H54 (cell line): Measurements from ENCODE around the gene DIP2C.
"Not testable (repeated sequence)": the region's sequence is repeated elsewhere in the genome, so short reads cannot be mapped to it uniquely, and the experiment has no call there.

Source experiments
- DNase-seq: peaks from one replicate; pipeline ENCODE4 v3.0.0; 2011; ENCODE audit warnings: low spot score, mixed read lengths; ENCODE audit not compliant: insufficient read length
- FAIRE-seq: peaks from 3 replicates; lab custom pipeline; 2011; peaks lifted over from hg19 to GRCh38; lab: Jason Lieb, UNC
- POLR2A ChIP-seq: IDR thresholded peaks from 2 replicates; pipeline ENCODE4 v1.6.1; 2011; ENCODE audit warnings: low read depth, mild to moderate bottlenecking, low read length

DIP2C gene

DNA sequence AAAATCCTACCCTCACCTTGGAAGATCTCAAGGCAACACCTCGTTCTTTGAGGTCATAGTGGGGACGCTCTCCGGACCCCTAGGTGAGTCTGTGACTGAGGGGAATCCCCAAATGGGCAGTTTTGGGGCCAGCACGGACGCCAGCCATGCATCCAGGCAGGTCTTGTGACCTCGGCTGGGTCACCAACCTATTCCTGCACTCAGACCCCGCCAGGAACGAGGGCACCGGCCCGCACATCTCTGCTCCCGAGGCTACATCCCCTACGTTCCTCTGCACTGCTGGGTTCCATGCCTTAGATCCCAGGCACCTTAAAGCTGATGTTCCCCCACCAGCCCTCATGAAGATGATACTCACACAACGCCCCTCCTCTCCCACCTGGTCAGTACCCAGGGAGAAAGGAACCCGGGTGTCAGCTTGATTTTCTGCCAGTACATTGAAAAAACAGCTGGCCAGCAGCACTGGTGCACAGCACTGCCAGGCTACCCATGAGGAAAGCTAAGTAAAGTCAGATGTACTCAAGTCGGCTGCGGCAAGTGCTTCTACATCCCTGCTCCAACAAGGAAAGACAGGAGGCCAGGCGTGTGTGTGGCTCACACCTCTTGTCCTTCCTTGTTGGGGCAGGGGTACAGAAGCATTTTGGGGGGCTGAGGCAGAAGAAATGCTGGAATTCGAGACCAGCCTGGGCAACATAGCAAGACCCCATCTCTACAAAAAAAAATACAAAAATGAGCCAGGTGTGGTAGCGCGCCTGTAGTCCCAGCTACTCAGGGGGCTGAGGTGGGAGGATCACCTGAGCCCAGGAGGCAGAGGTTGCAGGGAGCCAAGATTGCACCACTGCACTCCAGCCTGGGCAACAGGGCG lies 48.1 kb downstream of the DIP2C start:
- TF ChIP-seq POLR2A: no peak
- no peak for DNase-seq

GRCh38 chr10:640673-641045 lies 48.8 kb downstream of the DIP2C start:
- DNase-seq: no peak
- no peak for TF ChIP-seq POLR2A
- FAIRE-seq: no peak

More for the DNA sequence above, 48.1 kb downstream of the DIP2C start:
- no peak for FAIRE-seq

DNA sequence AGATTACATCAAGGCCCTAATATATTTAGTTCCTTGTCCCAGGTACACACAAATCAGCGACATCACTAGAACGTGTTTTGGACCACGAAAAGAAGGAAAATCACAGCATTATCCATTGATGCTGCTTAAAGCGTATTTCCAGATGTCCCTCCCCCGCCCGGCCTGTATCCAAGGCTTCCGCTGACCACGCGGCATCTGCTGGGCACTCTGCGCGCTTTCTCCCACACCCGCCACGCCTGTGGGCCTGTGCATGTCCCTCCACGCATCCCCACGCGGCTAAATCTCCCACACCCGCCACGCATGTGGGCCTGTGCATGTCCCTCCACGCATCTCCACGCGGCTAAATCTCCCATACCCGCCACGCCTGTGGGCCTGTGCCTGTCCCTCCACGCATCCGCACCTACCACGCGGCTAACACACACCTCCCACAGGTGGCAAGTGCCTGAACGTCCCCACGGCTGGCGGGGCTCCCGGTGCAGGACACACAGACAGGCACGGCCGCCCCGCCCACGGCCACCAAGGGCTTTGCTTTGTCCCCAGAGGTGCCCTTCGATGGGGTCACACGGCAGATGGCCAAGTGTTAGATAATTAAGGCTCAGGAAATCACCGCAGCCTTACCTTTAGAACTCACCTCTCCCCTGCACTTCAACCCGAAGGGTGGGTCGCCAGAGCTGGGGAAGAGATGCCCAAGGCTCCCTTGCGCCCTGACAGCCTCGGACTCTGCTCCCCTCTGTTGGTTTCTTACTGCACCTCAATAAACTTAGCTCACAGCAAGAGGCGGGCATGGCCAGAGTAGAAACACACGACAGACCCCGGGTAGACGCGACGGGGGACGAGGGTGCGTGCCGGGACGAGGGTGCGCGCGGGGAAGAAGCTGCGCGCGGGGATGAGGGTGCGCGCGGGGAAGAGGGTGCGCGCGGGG lies 49.5 kb downstream of the DIP2C start:
- TF ChIP-seq POLR2A: no peak
- FAIRE-seq (no peak), DNase-seq (no peak)

- no peak for TF ChIP-seq POLR2A
- FAIRE-seq (no peak), DNase-seq (no peak)
These were observed 50.3 kb downstream of the DIP2C start for GRCh38 chr10:639001-639750.

GRCh38 chr10:637771-638195 lies 51.7 kb downstream of the DIP2C start:
- FAIRE-seq (no peak), DNase-seq (no peak)
- TF ChIP-seq POLR2A: no peak

DNA sequence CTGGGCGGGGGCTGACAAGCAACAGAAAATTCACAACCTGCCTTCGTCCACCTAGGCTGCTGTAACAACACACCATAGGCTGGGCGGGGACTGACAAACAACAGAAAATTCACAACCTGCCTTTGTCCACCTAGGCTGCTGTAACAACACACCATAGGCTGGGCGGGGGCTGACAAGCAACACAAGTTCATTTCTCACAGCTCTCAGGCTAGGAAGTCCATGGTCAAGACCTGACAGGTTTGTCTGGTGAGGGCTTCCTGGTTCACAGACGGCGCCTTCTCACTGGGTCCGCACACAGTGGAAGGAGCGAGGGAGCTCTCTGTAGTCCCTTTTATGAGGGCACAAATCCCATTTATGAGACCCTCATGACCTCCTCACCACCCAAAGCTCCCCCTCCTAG lies 52.2 kb downstream of the DIP2C start:
- FAIRE-seq (no peak), DNase-seq (no peak)
- TF ChIP-seq POLR2A: no peak

DNA sequence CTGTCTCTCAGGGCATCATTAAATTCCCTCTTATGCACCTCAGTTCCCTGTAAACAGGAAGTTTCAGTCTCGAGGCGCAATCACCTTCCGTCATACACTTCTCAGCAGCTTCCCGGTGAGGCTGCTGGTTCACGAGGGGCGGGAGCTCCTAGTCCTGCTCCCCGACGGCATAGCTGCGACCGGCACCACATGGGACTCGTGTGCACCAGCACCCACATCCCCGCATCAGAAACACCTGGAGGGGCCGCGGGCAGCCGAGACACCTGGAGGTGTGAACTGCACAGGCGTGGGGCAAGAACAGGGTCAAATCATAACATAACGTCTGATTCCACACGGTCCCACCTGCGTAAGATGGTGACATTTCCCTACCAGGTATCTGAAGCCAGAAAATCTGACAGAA lies 52.7 kb downstream of the DIP2C start:
- no peak for FAIRE-seq
- DNase-seq: no peak
- TF ChIP-seq POLR2A: no peak

DNA sequence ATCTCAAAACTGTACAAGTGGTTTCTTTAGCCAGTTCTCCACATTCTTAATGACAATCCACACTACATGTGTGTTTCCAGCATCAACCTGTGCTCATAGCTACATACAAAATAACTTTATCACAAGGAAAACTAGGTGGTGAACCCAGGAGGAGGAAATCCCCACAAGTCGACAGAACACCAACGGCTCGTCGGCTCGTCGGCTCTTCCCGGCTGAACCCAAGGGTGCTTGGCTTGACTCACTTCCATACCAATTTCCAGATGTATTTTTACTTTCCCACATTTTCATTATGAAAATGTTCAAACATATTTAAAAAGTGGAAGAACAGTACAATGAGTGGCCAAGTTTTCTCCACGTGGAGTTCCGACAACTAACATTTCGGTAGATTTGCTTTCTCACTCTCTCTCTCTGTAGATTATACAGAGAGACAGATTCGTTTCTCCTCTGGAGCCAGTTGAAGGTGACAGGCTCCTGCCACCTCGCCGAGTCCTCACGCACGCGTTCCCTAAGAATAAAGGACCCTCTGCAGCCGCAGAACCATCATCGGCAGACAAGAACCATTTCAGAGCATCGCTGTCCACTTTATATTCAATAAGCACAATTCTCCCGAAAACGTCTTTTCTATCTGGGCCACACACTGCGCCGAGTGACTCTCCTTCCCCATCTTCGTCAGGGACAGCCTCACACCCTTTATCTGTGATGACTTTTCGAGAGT lies 53.3 kb downstream of the DIP2C start:
- DNase-seq (no peak), FAIRE-seq (no peak)
- no peak for TF ChIP-seq POLR2A

DNA sequence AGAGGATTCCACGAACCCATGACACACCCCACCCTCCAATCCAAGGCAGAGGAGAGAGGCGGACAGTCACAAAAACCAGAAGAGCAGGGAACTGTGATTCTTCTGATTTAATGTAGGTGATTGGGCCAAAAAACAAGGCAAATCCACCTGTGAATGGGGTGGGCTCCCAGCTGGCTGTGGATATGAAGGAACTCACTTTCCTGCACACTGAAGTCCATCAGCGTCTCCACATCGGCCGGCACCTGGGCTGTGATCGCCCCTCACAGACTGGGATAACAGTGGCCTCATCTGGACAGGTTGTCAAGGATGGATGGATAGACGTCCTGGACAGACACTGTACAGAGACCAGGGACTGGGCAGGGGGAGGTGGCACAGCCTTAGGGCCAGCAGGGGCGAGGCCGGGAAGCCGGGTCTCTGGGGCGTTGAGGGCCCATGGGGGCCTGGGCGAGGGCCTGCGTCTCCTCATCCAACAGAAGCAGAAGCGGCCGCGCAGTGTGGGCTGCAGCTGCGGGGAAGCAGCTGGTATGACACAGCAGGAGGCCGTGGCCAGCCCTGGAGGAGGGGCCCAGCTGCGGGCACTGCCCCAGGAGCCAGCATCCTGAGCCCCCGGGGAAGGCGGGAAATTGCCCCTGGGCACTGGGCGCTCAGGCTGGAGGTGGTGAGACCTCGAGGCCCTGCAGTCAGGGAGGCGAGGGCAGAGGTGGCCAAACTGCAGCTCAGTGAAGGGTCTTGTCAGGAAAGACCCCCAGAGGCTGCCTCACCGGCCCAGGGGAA lies 54.2 kb downstream of the DIP2C start:
- TF ChIP-seq POLR2A: no peak
- no peak for DNase-seq
- no peak for FAIRE-seq

DNA sequence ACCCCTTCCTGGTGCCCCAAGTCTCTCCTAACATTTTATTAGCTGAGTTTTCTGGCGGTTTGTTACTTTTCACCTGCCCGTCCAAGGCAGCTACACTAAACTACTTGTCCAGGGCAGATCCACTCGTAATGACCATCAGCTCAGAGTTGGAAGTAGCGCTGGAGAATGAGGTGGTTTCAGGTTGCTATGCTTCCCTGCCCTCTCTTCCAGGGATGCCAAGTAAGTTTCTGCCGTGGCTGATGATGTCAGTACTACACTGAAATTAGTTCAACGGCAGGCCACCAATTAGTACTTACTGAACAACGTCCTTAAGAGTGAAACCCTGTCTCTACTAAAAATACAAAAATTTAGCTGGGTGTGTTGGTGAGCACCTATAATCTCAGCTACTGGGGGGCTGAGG lies 55.2 kb downstream of the DIP2C start:
- TF ChIP-seq POLR2A: no peak
- no peak for DNase-seq
- FAIRE-seq: no peak

DNA sequence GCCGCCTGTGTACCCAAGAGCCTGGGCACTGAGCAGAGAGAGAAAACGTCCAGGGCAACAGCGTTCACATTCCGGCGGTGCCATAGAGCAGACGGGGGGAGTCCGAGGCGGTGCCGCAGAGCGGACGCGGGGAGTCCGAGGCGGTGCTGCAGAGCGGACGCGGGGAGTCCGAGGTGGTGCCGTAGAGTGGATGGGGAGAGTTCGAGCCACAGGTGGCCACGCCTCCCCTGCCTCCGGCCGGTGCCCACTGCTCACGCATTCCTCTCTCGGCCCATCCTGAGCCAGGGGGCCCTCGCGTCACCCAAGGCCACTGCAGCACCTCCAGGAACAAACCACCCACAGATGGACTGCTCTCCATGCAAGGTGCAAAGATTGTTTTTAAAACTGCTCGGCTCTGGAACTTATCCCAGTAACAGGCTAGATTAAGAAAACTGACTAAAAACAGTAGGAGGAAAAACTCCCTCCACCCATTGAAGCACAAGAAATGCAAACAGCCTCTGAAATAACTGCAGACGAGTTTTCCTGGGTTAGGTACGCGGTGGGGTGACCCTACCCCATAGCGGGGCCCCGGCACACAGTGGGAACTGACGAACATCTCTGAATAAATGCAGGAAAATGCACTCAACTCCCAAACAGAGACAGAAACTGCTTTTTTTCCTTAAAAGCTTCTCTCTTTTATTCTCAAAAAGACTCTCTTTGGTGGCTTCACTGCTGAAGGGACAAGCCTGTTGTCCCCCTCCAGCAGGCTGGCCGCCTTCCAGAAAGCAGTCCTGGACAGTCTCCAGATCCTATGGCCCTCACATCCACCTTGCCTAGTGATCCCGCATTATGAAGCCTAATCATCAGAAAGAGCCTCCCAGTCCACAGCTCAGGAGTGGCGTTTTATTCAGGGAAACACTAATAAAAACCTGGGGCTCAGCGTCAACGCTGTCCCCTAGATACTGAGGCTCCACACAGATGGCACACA lies 55.9 kb downstream of the DIP2C start:
- no peak for FAIRE-seq
- no peak for TF ChIP-seq POLR2A
- DNase-seq: no peak

- FAIRE-seq, DNase-seq: not testable (repeated sequence)
These were observed 56.7 kb downstream of the DIP2C start for GRCh38 chr10:632807-633177.

DNA sequence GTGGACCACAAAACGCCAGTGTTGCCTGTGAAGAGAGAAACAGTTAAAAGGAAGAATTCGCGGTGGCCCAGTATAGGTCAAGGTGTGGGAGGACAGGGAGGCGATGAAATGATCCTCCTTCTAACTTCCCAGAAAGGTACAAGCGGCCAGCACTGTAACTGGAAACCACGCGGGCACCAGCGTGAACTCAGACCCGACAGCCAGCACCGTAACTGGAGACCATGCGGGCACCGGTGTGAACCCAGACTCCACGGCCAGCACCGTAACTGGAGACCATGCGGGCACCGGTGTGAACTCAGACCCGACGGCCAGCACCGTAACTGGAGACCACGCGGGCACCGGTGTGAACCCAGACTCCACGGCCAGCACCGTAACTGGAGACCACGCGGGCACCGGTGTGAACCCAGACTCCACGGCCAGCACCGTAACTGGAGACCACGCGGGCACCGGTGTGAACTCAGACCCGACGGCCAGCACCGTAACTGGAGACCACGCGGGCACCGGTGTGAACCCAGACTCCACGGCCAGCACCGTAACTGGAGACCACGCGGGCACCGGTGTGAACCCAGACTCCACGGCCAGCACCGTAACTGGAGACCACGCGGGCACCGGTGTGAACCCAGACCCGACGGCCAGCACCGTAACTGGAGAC lies 57.2 kb downstream of the DIP2C start:
- not testable (repeated sequence) for DNase-seq, FAIRE-seq
